ENCODE measurements around the gene SMARCC2. TPM values are rescaled to one million over a fixed set of nuclear protein-coding genes. Genes with fewer than 3 reads are reported as not detected.

Gene SMARCC2
- total and polyA plus RNA-seq, 2 of the 13 experiments (the other 11 are each of a cell fraction or from before 2014, with no cell fraction given): 21.3 to 24.1 TPM

- TF ChIP-seq TFE3 (CRISPR knock-in tag; IDR thresholded peaks at IDR 0.05): no peak
- no peak for TF ChIP-seq ADNP (CRISPR knock-in tag; IDR thresholded peaks at IDR 0.05)
- TF ChIP-seq MAZ (IDR thresholded peaks at IDR 0.05; ENCODE audit: borderline replicate concordance, low read depth, low read length): no peak
- TF ChIP-seq MAZ (CRISPR knock-in tag; IDR thresholded peaks at IDR 0.05; ENCODE audit: low read depth): no peak
- TF ChIP-seq HNRNPH1 (optimal IDR thresholded peaks at IDR 0.05; ENCODE audit: low read depth, low read length): peak; percentile 47
- TF ChIP-seq PCBP2 (optimal IDR thresholded peaks at IDR 0.05; ENCODE audit: low read depth, low read length, poor library complexity, severe bottlenecking): no peak
- TF ChIP-seq ZNF232 (CRISPR knock-in tag; IDR thresholded peaks at IDR 0.05; ENCODE audit: borderline replicate concordance): no peak
- TF ChIP-seq ZNF138 (CRISPR knock-in tag; IDR thresholded peaks at IDR 0.05; ENCODE audit: low read depth): 0 out of 2 replicates have a peak, but pooled peaks have one; percentile 30
- no peak; the same call in 1 of the 2 replicates for TF ChIP-seq KMT2A (CRISPR knock-in tag; IDR thresholded peaks at IDR 0.05)
- no peak for TF ChIP-seq ZNF207 (IDR thresholded peaks at IDR 0.05; ENCODE audit: borderline replicate concordance)
- peak; percentile 74 for TF ChIP-seq NFYC (CRISPR knock-in tag; IDR thresholded peaks at IDR 0.05)
- no peak for TF ChIP-seq FOXA1 (IDR thresholded peaks at IDR 0.05)
- no peak for TF ChIP-seq FOXA1 (CRISPR knock-in tag; IDR thresholded peaks at IDR 0.05)
- no peak for TF ChIP-seq SETDB1 (CRISPR knock-in tag; IDR thresholded peaks at IDR 0.05; ENCODE audit: borderline replicate concordance)
- TF ChIP-seq ZHX2 (IDR thresholded peaks at IDR 0.05; ENCODE audit: low read depth): peak; percentile 58; the same call in 1 of the 2 replicates
- TF ChIP-seq ZHX2 (CRISPR knock-in tag; IDR thresholded peaks at IDR 0.05; ENCODE audit: borderline replicate concordance): no peak
- peak; percentile 27; the same call in 1 of the 2 replicates for TF ChIP-seq RFXAP (CRISPR knock-in tag; IDR thresholded peaks at IDR 0.05; ENCODE audit: borderline replicate concordance)
- peak in 1 of 2 experiments; percentile 35; a peak in 1 of 4 replicates for TF ChIP-seq ATF4 (CRISPR knock-in tag; IDR thresholded peaks at IDR 0.05)
- no peak for TF ChIP-seq SP5 (CRISPR knock-in tag; IDR thresholded peaks at IDR 0.05; ENCODE audit: borderline replicate concordance, low read depth)
- peak; percentile 82 for TF ChIP-seq HNRNPK (IDR thresholded peaks at IDR 0.05; ENCODE audit: low read depth, low read length, poor library complexity, severe bottlenecking)
- TF ChIP-seq THAP11 (CRISPR knock-in tag; IDR thresholded peaks at IDR 0.05): 0 out of 2 replicates have a peak, but pooled peaks have one; percentile 53
- TF ChIP-seq EEA1 (CRISPR knock-in tag; IDR thresholded peaks at IDR 0.05; ENCODE audit: borderline replicate concordance): no peak
Observed at GRCh38 chr12:56158029-56158925, 31.0 kb downstream of the SMARCC2 start, which contains the start of gene MYL6 (continued).
